NCI-H2196 (cell line): Measurements from ENCODE around the gene TPRG1L.
"Not testable (repeated sequence)": the region's sequence is repeated elsewhere in the genome, so short reads cannot be mapped to it uniquely, and the experiment has no call there.

ENCODE experiments used
- DNase-seq: peaks from one replicate; lab custom pipeline; 2025; ENCODE audit not compliant: unreplicated experiment; lab: John Stamatoyannopoulos, UW

Gene TPRG1L

DNA sequence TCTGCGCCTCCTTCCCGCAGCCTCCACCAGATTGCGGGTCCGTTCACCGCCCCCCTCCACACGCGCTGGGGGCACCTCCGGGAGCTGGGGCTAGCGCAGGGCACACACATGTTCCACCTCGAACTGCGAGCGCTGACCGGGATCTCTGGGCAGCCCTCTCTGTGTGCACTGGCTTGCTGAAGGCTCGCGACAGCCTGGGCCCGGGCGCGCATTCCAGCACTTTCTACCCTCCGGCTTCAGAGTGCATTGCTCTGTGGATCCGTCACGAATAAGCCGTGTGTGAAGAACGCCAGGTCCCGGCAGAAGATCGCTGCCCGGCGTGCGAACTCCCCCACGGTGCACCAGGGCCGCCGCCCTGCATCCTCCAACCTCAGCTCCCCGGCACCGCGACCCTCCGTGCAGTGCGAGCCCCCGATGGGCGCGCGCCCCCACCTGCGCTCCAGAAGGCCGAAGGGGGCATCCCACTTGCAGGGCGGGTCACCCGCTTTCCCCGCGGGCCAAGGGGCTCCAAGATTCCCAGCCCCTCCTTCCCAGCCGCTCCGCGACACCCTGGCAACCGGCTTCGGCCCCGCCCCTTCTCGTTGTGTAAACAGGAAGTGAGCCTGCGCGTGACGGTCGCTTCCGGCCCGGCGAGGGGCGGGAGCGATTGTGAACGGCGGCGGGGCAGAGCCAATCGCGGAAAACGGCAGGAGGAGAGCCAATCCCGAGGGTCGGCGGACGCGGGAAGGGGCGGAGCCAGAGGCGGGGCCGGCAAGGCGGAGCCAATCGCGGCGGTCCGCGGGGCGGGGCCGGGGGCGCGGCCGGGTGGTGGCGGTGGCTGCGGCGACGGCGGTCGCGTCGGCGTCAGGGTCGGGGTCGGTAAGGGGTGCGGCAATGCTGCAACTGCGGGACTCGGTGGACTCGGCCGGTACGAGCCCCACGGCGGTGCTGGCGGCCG, at the start of gene TPRG1L:
TSS of gene TPRG1L (plus strand) at position 816 of the 937 bp plus-strand sequence. CDS start at position 874, 58 bp downstream.
- peak; percentile 97 for DNase-seq

DNA sequence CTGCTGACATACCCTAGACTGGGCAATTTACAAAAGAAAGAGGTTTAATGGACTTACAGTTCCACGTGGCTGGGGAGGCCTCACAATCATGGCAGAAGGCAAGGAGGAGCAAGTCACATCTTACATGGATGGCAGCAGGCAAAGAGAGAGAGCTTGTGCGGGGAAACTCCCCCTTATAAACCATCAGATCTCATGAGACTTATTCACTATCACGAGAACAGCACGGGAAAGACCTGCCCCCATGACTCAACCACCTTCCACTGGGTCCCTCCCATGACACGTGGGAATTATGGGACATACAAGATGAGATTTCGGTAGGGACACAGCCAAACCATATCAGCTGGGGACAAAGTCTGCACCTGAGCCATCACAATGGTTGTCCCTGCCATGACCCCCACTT, 49.3 kb upstream of the TPRG1L start:
- DNase-seq: not testable (repeated sequence)

DNA sequence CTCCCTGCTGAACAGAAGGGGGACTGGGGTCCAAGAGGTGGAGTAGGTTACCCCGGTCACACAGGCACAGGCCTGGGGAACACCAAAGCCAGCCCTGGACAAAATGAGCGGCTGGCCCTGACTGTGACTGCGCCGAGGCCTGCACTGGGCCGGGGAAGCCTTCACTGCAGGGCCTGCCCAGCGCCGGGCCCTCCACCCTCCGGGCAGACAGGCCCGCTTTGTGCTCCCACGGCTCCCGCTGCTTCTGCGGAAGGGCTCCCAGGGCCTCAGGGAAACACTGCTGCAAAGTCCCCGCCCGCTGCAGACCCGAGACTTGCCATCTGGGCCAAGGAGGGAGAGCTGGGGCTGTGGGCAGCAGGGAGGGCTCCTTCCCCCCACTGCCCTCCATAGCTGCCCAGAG, 48.8 kb upstream of the TPRG1L start:
- DNase-seq: no peak

DNA sequence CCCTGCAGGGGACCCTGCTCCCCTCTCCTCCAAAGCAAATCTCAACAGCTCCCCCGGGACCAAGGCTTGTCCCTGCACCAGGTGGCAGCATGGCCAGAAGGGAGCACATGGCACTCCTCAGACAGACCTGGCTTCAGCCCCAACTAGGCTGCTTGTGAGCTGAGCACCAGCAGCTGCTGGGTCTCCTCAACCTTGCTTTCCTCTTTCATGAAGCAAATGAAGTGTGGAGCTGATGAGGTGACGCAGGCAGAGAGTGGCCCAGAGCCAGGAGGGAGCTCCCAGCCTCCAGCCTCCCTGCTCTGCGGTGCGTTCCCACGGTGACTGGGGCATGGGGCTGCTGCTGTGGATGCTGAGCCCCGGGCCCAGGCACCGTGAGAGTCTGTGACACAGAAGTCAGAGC, 47.5 kb upstream of the TPRG1L start:
- peak; percentile 67 for DNase-seq

DNA sequence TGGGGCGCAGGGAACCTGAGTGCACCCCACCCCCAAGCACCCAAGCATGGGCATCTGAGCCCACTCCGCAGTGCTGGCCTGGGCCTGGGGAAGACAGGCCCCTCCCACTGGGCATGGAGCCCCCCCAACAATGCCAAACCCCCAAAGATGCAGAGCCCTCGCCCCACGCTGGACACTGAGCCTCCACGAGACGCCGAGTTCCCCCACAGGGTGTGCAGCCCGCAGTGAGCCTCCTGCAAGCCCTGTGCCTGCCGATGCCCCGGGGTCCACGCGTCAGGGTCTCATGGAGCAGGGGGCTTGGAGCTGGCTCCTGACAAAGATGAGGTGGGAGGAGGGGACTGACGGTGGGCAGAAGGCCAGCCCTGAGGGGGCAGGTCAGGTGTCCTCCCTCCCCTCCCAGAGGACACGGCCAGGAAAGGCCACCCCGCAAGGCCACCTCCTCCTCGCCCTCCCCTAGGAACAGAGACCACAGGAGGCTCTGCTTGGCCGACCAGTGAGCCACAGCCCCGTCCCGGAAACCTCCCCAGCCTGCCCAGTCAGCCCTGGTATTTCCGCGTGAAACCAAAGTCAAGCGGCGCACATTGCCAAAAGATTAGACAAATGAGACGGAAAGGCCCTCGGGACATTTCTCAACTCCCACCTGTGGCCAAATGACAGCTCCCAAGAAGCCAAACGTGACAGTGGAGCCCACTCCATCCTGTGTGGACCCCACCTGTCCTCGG, 46.9 kb upstream of the TPRG1L start:
- DNase-seq: no peak

DNA sequence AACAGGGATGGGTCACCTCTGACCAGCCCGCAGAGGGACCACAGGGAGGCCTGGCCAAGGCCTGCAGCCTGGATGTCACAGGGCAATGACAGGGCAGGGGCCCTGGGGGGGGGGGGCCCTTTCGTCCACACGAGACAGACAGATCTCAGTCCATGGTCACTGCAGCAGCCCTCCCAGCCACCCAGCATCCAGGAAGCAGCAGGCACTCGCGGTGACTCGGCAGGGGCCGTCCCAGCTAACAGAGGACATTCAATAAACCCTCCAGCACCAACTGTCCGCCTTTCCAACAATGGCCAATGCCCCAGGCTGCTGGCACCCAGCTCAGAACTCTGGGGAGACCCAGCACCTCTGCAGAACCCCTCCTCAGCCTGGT, 46.4 kb upstream of the TPRG1L start:
- DNase-seq: no peak

DNA sequence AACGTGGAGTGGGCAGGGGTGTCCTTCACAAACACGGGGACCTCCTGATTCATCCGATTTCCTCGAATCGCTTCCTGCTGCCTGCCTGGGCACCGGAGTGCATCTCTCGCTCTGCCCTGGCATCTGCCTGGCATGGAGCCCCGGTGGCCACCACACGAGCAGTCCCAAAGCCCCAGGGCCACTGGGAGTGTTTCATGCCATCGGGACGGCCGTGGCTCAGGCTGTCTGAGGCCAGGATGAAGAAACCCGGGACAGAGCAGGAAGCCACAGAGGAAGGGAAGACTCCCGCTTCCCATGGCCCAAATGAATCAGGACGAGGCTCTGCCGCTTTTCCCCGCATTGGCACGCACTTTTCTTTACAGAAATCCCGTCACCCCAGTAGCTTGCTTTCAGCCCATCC, 45.9 kb upstream of the TPRG1L start:
- DNase-seq: no peak

DNA sequence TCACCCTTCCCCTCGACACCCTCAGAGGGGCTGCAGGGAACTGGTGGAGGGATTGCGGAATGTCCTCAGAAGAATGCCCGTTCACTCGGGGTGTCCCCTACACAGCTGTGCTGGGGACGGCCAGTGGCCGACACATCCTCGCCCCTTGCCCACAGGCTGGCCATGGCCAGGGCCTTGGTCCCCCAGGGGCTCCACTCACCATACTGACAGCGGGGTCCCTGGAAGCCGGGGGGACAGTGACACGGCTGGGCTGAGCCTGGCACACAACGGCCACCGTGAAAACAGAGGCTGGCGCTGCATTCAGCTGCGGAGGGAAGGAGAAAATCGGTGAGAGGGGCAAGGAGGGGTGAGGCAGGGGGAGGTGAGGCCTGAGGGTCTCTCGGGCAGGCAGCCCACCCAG, 45.2 kb upstream of the TPRG1L start:
- DNase-seq: no peak

DNA sequence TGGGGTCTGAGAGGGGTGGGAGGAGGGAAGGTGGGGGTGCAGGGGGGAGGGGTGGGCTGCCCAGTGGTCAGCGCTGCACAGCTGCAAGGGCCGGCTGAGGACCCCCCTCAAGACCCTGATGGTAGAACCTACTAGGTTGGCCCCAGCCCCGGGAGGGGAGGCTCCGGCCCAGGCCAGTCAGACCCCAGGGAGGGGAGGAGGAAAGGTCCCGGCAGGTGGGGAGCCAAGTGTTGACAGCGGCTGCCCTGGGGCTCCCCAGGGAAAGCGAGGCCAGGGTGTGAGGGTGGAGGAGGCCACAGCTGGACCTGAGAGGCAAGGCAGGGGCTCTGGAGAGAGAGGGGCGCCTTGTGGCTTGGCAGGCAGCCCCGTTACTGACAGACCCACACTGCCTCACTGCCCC, 44.6 kb upstream of the TPRG1L start:
- DNase-seq: no peak

DNA sequence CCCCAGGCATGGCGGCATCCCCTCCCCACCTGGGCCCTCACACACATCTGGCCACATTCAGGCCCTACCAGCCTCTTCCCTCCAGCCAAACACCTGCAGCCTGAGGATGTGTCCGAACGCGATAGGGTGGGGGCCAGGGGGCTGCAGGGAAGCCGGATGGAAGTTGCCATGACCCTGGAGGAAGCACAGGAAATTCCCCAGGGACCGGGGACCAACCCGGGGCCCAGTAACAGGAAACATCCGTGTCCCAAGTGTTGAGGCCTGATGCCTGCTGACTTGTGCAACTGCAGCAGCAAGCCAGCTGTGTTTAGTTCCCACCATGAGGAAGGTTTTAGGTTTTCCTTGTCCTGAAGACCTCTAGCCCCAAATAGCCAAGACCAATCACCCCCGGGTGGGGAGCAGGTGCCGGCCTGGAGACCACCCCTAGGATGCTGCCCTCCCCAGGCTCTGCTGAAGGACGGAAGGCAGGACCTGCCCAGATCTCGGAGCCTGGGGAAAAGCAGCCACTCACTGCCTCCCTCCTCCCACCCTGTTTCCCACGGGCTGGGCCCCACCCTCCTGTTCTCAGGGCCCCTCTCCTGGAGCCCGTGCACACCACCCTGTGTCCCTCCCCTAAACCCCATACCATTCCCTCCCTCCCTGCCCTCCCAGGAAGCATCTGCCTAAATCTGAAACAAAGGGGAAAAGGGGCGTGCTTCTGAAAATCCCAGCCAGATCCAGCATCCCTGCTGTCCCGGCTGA, 43.3 kb upstream of the TPRG1L start:
- no peak for DNase-seq

DNA sequence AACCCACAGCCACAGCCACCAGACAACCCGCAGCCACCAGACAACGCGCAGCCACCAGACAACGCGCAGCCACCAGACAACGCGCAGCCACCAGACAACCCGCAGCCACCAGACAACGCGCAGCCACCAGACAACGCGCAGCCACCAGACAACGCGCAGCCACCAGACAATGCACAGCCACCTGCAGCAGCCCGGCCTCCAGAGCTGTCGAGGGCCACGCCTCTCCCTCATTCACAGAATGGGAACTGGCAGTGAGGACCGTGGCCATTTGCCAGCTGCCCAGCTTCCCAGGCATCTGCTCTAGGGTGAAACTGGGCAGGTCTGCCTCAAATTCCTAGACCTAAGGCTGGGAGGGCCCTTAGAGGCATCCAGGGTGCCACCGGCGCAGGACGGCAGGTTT, 41.1 kb upstream of the TPRG1L start:
- DNase-seq: not testable (repeated sequence)

DNA sequence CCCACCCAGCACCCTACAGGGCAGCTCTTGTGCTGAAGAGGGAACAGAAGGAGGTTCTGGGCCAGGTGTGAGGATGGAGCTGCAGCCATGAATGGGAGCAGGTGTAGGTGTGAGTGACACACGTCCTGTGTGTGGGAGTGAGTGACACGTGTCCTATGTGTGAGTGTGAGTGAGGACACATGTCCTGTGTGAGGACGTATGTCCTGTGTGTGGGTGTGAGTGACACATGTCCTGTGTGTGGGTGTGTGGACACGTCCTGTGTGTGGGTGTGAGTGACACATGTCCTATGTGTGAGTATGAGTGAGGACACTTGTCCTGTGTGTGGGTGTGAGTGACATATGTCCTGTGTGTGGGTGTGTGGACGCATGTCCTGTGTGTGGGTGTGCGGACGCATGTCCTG, 39.9 kb upstream of the TPRG1L start:
- DNase-seq: no peak

DNA sequence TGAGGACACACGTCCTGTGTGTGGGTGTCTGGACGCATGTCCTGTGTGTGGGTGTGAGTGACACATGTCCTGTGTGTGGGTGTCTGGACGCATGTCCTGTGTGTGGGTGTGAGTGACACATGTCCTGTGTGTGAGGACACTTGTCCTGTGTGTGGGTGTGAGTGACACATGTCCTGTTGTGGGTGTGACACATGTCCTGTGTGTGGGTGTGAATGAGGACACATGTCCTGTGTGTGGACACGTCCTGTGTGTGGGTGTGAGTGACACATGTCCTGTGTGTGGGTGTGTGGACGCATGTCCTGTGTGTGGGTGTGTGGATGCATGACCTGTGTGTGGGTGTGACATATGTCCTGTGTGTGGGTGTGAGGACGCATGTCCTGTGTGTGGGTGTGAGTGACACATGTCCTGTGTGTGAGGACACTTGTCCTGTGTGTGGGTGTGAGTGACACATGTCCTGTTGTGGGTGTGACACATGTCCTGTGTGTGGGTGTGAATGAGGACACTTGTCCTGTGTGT, 39.4 kb upstream of the TPRG1L start:
- not testable (repeated sequence) for DNase-seq

DNA sequence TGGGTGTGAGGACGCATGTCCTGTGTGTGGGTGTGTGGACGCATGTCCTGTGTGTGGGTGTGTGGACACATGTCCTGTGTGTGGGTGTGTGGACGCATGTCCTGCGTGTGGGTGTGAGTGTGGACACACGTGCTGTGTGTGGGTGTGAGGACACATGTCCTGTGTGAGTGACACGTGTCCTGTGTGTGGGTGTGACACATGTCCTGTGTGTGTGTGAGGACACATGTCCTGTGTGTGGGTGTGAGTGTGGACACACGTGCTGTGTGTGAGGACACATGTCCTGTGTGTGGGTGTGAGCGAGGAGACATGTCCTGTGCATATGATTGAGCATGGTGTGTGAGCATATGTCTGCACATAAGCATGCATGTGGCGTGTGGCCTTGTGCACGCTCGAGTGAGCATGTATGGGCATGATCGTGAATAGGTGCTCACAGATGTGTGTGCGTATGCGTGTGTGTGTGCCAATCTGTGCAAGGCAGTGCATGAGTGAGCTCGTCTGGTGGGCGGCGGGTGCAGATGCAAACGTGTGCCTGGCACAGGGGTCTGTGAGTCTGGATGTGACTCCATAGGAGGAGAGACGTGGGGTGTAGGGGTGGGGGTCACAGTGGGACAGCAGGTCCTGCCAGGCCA, 38.8 kb upstream of the TPRG1L start:
- no peak for DNase-seq

DNA sequence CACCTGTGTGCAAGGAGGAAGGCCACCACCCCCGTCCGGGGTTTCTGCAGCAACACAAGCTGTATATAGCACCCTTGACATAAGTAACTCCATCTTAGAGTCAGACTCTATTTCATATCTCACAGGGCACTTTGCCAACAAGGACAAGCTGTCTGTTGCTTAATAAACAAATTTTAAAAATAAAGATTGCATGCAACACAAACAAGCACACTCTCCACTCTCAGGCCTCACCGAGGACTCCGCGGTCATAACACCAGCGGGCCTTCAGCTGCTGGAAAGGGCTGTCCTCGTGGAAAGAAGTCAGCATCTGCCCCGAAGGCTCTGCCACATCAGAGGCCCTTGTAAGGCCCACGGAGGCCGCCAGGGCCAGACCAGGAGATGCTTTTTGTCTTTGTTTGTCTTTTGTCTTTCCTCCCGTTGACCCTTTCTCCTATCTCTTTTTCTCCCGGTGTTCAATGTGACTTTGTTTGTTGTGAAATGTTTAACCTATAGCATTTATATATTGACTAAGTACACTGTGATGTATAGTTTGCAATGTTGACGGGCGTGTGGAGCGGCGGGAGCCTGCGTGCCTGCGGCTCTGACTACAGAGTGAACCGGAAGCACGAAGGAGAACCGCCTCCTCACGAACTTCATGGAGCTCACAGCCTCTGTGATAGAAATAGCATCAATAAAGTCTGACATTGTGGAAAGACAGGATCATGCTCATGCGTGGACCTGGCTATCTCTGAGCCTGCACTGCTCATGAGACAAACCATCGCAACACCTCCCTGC, 37.6 kb upstream of the TPRG1L start:
- DNase-seq: no peak

DNA sequence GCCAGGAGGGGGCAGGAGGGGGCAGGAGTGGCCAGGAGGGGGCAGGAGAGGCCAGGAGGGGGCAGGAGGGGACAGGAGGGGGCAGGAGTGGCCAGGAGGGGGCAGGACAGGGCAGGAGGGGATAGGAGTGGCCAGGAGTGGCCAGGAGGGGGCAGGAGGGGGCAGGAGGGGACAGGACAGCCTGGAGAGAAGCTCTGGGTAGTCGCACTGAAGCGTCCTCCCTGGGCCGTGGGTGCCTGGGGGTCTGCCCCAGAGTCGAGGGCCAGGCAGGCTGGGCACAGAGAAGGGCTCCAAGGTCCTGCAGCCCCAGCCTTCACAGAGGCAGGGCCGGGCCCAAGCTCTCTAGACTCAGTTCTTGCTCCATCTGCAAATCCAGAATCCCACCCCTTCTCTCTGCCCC, 36.4 kb upstream of the TPRG1L start:
- no peak for DNase-seq

DNA sequence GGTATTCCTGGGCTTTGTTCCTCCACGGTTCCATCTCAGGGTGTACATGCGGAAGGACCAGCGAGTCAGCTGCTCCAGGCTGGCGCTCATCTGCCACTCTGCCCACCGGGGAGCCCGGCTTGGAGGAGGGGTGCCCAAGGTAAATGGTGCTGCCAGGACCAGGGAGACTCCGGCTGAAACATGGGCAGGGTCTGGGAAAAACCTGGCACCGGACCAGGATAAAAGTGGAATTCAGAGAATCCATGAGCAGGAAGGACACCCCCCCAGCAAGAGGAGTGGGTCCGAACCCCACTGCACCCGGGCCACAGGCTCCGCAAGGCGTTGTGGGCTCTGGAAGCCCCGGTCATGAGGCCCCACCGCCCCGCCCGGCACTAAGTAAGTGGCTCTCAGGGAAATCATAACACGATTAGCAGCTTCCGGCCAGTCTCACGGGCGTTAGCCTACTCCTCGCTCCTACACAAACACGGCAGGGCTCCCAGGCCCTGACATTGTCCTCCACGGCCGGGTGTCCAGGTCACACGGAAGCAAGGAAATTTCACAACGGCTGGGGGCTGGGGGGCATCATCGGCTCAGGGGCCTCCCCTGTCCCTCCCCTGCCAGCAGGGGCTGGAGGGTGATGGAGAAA, 34.6 kb upstream of the TPRG1L start:
- no peak for DNase-seq

DNA sequence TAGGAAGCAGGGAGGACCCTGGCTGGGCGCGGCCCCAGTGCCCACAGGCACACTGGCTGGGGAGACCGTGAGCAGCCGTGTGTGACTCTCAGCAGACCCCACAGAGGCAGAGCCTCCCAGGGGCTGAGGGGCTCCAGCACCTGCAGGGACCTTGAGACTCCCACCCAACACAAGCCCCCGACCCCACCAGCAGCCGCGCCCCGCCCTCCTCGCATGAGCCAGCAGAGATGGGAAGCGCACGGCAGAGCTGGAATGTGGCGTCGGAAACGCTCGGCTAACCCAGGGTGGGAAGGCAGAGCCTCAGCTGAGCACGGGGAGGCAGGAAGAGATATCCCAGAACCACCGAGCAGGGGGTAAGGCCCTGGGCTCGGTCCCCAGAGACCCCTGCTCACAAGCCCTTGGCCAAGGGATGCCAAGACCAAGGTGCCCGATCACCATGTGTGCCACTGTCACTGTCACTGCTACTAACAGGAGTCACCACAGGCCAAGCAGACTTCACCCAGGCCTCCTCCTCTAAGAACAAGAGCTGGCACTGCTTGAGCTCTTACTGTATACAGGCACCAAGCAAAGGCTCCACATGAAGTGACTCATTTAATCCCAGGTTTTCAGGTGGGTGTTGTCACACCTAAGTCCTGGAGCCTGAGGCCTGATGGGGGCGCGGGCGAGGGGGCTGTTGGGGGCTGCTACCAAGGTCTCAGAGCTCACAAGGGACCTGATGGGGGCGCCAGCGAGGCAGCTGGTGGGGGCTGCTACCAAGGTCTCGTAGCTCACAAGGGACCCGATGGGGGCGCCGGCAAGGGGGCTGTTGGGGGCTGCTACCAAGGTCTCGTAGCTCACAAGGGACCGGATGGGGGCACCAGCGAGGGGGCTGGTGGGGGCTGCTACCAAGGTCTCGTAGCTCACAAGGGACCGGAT, 33.6 kb upstream of the TPRG1L start:
- DNase-seq: no peak

DNA sequence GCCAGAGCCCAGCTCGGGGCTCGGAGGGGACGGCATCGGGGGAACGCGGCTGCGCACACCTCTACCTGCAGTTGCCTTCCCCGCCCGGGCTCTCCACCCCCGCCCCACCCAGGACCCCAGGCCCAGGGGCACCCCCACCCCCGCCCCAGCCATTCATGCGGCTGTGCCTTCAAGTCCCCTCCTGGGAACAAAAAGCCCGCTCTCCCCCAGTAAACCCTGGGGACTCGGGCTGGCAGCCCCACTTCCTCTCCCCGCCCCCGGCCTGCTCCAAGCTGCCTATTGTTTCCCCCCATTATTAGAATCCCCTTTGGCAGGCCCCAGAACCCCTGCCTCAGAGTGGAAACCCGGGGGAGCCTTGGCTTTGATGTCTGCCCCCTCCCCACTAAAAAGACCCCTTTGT, 31.5 kb upstream of the TPRG1L start:
- no peak for DNase-seq
